Activated CD4-positive, alpha-beta T cell treated with anti-CD3 and anti-CD28 coated beads for 1 hour (primary cell): Measurements from ENCODE around the gene HSF2.
"Not testable (repeated sequence)": the region's sequence is repeated elsewhere in the genome, so short reads cannot be mapped to it uniquely, and the experiment has no call there.

ENCODE experiments used
- DNase-seq: peaks from one replicate; pipeline ENCODE4 v3.0.0-alpha.2; 2020

The HSF2 gene

DNA sequence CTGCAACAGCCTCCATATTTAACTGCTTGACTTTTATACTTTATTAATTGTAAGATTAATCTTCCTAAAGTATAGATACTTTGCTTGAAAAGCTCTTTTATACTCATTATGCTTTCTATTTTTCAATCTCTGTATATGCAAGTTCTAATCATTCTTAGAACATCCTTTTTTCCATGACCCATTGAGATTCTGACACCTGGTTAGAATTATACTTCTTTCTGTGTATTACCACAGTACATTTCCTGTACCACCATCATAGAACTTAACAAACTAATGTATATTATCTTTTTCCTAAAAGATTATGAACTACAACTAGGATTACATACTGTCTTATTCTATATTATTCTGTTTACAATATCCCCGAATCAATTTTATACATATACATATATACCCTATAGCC is 58.6 kb downstream of the HSF2 start:
- no peak for DNase-seq

DNA sequence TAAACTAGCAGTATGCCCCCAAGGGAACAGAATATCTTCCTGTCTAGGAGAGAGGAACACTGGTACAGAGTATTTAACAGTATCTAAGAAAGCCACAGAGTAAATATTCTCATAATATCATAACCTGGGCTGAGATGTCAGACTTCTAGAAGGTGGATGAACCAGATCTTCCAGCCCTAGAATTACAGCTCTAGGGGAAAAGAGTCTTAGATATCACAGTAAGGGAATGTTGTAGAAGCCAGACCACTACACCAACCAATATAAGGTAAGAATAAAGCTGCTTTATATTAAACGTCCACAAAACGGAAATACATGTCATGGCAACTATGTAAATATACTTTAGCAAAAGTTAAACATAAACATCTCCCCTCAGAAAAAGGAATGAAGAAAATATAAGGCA is 59.8 kb downstream of the HSF2 start:
- no peak for DNase-seq

DNA sequence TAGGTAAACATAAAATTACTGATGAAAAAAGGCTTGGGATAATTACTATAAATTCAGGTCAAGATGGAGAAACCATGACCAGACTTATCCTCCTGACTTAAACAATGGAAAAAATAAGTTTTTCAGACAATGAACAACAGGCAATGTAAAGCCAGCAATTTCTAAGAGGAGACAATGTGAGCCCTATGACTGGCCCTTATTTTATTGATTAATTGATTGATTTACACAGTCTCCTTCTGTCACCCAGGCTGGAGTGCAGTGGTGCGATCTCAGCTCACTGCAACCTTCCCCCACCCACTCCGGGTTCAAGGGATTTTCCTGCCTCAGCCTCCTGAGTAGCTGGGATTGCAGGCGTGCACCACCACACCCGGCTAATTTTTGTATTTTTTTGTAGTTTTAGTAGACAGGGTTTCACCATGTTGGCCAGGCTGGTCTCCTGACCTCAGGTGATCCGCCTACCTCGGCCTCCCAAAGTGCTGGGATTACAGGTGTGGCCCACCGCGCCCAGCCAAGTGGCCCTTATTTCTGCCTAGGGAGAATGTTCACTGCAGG is 60.5 kb downstream of the HSF2 start:
- not testable (repeated sequence) for DNase-seq

DNA sequence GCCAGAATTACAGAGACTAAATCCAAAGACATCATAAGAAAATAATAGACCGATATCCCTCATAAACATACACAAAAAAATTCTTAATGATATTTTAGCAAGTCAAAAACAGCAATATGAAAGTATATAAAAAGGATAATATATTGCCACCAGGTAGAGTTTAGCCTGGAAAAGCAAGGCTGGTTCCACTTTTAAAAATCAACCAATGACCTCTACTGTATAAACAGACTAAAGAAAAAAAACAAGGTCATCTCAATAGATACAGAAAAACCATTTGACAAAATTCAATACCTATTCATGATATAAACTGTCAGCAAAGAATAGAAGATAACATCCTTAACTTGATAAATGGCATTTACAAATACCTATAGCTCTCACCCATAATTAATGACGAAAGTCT is 62.4 kb downstream of the HSF2 start:
- DNase-seq, result no peak

GRCh38 chr6:122471107-122472021 is 71.9 kb downstream of the HSF2 start, which contains the start of gene SERINC1:
Gene SERINC1 (minus strand): TSS chr6:122471807. CDS start chr6:122471737, 70 bp downstream.
- DNase-seq, result peak; percentile 89

DNA sequence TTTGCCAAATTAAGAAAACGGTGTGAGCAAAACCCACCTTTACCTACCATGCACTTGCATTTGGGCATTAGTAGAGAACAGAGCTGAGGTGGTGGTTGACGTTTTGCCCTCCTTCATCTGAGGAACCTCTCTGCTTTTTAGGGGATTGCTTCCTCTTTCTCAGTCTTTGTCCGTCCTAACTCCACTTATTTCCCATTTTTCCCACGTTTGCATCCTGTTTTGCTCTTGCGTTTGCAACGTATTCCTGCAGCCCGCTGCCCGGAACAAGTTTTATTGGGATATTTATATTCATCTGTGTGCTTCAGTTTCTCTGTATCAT is 72.5 kb downstream of the HSF2 start:
- DNase-seq, result no peak

DNA sequence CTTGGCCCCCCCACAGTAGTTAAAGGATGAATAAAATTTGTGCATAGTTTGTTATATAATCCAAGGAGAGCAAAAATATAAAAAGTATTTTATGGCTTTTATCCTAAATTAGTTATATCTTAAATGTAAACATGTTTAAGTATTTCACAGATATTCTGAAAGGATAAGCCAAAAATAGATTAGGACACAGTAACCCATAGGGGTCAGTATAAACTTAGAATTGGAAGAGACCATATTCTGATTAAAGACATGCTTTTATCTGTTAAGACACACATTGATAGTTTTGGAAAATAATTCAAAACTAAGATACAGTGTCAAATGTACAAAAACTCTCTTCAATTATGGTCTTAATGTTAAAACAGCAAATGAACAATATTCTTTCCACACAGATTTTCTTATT is 76.7 kb downstream of the HSF2 start:
- no peak for DNase-seq

DNA sequence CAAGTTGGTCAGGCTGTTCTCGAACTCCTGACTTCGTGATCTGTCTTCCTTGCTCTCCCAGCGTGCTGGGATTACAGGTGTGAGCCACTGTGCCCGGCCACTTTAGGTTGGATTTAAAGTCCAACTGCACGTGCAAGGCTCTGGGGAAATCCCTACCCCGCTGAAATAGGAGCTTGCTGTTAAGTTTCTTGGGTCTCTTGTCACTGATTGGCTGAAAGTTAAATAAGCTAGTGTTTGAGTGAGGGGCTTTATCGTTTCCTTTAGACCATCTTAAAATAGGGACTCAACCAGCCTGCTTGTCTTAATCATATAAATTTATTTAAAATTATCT is 83.3 kb downstream of the HSF2 start:
- DNase-seq, result no peak
